CD4-positive, alpha-beta memory T cell (primary cell): ENCODE data around the gene ZNF423. TPM values are rescaled to one million over a fixed set of nuclear protein-coding genes. Genes with fewer than 3 reads are reported as not detected.

Experiments
- CTCF ChIA-PET: fragments of 350-600 bp; sonication (Branson Sonifier 250); formaldehyde crosslinking; loops from one replicate; lab custom pipeline; 2021; ENCODE audit warnings: inconsistent platforms; ENCODE audit not compliant: partially characterized antibody; lab: Charles Lee
- POLR2A ChIA-PET: fragments of 350-600 bp; sonication (Branson Sonifier 250); formaldehyde crosslinking; loops from one replicate; lab custom pipeline; 2021; ENCODE audit not compliant: partially characterized antibody; lab: Charles Lee
- DNase-seq, 5 donors: peaks; one replicate each; pipeline versions ENCODE4 v3.0.0 to v3.0.0-alpha.2; 2020 to 2022; ENCODE audit warnings: mixed read lengths in 1 of 5
- H3K27ac ChIP-seq: one replicate; pipeline ENCODE4 v1.7.0; 2013; ENCODE audit warnings: low read depth, low read length
- H3K27me3 ChIP-seq: 2 replicates; pipeline ENCODE4 v1.7.0; 2013; ENCODE audit warnings: mild to moderate bottlenecking, low read length, moderate library complexity; ENCODE audit not compliant: insufficient read depth
- H3K36me3 ChIP-seq: 2 replicates; pipeline ENCODE4 v1.7.0; 2013; ENCODE audit warnings: mild to moderate bottlenecking, low read length, moderate library complexity; ENCODE audit not compliant: insufficient read depth
- H3K4me1 ChIP-seq: 2 replicates; pipeline ENCODE4 v1.7.0; 2013; ENCODE audit warnings: mild to moderate bottlenecking, low read length, moderate library complexity; ENCODE audit not compliant: insufficient read depth
- H3K4me3 ChIP-seq, 2 donors: one replicate each; pipeline ENCODE4 v1.7.0; 2013; ENCODE audit warnings: low read length in 2 of 2, mild to moderate bottlenecking in 1 of 2
- H3K9me3 ChIP-seq, 2 donors: one replicate each; pipeline ENCODE4 v1.7.0; 2013; ENCODE audit warnings: low read length in 2 of 2, control low read depth in 1 of 2; ENCODE audit not compliant: control insufficient read depth in 1 of 2
- H3K27ac Mint-ChIP-seq, 7 donors: one replicate each; pipeline ENCODE4 v1.8.0; 2020 to 2021; ENCODE audit warnings: mixed read lengths in 7 of 7, mild to moderate bottlenecking in 6 of 7, inconsistent platforms in 3 of 7, moderate library complexity in 3 of 7
- H3K27me3 Mint-ChIP-seq, 2 donors: one replicate each; pipeline ENCODE4 v1.8.0; 2020 to 2021; ENCODE audit warnings: mixed read lengths in 2 of 2
- H3K36me3 Mint-ChIP-seq, 2 donors: one replicate each; pipeline ENCODE4 v1.8.0; 2020 to 2021; ENCODE audit warnings: mixed read lengths in 2 of 2, inconsistent platforms in 1 of 2, mild to moderate bottlenecking in 1 of 2
- H3K4me1 Mint-ChIP-seq, 4 donors: one replicate each; pipeline ENCODE4 v1.8.0; 2020 to 2021; ENCODE audit warnings: mixed read lengths in 4 of 4, mild to moderate bottlenecking in 1 of 4
- H3K4me3 Mint-ChIP-seq, 8 donors: one replicate each; pipeline ENCODE4 v1.8.0; 2020 to 2021; ENCODE audit warnings: mixed read lengths in 8 of 8, mild to moderate bottlenecking in 7 of 8, moderate library complexity in 6 of 8, inconsistent platforms in 3 of 8
- H3K9me3 Mint-ChIP-seq, 8 donors: one replicate each; pipeline ENCODE4 v1.8.0; 2020 to 2021; ENCODE audit warnings: mixed read lengths in 8 of 8, mild to moderate bottlenecking in 5 of 8, inconsistent platforms in 3 of 8, moderate library complexity in 1 of 8
- intact Hi-C: fragments of 100-400 bp; cut with micrococcal nuclease; formaldehyde crosslinking; loops from one replicate; pipeline ENCODE4 v1.15.1; 2023
- polyA plus RNA-seq, 2 donors: library from polyadenylated mRNA; unstranded; fragments of 300-500 nt; fragmentation: Illumina TruSeq; gene quantifications; one replicate each; pipeline ENCODE4 v1.2.3, GENCODE V29; 2021
- total RNA-seq, 2 experiments: library from RNA; stranded (reverse); gene quantifications; one replicate each; pipeline ENCODE4 v1.2.3, GENCODE V29; 2021

ZNF423 gene
- total and polyA plus RNA-seq, 4 experiments from 2014 or later = not detected

GRCh38 chr16:49599704-49600103, 256.2 kb downstream of the ZNF423 start:
- no peaks in the 10 kb centered on the region for H3K9me3 Mint-ChIP-seq
- intact Hi-C loops = no loop called here
- no peaks in the 10 kb centered on the region for H3K9me3 ChIP-seq
- H3K4me1 ChIP-seq = no peaks in the 10 kb centered on the region
- H3K27me3 ChIP-seq = peaks cover 3% of the 10 kb centered on the region
- no peak for DNase-seq
- no peak overlapping the region for H3K27ac ChIP-seq
- no peak overlapping the region for H3K4me3 ChIP-seq
- ChIA-PET CTCF (no interaction called here), POLR2A (no interaction called here)
- no peaks in the 10 kb centered on the region for H3K4me1 Mint-ChIP-seq
- H3K36me3 Mint-ChIP-seq = no peaks in the 10 kb centered on the region
- no peaks in the 10 kb centered on the region for H3K36me3 ChIP-seq
- H3K27me3 Mint-ChIP-seq = peaks cover 0 to 15% of the 10 kb centered on the region in 2 donors
- H3K4me3 Mint-ChIP-seq = no peak overlapping the region
- H3K27ac Mint-ChIP-seq = no peak overlapping the region

DNA sequence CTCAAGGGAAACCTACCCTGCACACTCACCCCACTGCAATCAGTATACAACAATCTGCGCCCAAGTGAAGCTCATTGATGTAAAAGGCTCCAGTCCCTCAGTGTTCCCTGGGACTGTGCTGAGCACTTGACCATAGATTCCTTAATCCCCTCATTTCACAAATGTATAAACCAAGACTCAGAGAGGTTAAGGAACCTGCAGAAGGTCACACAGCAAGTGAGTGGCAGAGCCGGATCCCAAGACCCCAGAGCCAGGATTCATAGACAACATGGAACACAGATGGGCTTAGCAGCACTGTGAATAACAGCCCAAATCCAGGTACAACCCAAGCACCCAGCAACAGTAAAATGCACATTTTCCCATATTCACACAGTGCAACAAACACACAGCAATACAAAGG, 256.6 kb downstream of the ZNF423 start:
- Histone ChIP-seq H3K4me1 (no peaks in the 10 kb centered on the region), H3K4me3 (no peak overlapping the region), H3K27me3 (peaks cover 3% of the 10 kb centered on the region), H3K36me3 (no peaks in the 10 kb centered on the region), H3K27ac (no peak overlapping the region), H3K9me3 (no peaks in the 10 kb centered on the region)
- H3K27me3 Mint-ChIP-seq = peaks cover 3 to 18% of the 10 kb centered on the region in 2 donors
- no peak overlapping the region for H3K4me3 Mint-ChIP-seq
- H3K36me3 Mint-ChIP-seq = no peaks in the 10 kb centered on the region
- ChIA-PET CTCF (no interaction called here), POLR2A (no interaction called here)
- H3K4me1 Mint-ChIP-seq = no peaks in the 10 kb centered on the region
- H3K9me3 Mint-ChIP-seq = no peaks in the 10 kb centered on the region
- intact Hi-C loops = no loop called here
- DNase-seq = no peak
- H3K27ac Mint-ChIP-seq = no peak overlapping the region

- no peak overlapping the region for H3K27ac ChIP-seq
- no peaks in the 10 kb centered on the region for H3K27me3 ChIP-seq
- Mint-ChIP-seq H3K27me3 (peaks cover 5 to 18% of the 10 kb centered on the region in 2 donors), H3K36me3 (no peaks in the 10 kb centered on the region), H3K9me3 (no peaks in the 10 kb centered on the region), H3K27ac (no peak overlapping the region), H3K4me1 (no peaks in the 10 kb centered on the region), H3K4me3 (no peak overlapping the region)
- POLR2A ChIA-PET = no interaction called here
- no peaks in the 10 kb centered on the region for H3K4me1 ChIP-seq
- intact Hi-C loops = no loop called here
- no peaks in the 10 kb centered on the region for H3K36me3 ChIP-seq
- no peaks in the 10 kb centered on the region for H3K9me3 ChIP-seq
- DNase-seq = no peak
- CTCF ChIA-PET = no interaction called here
- no peak overlapping the region for H3K4me3 ChIP-seq
Observed at GRCh38 chr16:49598383-49599170, 257.3 kb downstream of the ZNF423 start.

DNA sequence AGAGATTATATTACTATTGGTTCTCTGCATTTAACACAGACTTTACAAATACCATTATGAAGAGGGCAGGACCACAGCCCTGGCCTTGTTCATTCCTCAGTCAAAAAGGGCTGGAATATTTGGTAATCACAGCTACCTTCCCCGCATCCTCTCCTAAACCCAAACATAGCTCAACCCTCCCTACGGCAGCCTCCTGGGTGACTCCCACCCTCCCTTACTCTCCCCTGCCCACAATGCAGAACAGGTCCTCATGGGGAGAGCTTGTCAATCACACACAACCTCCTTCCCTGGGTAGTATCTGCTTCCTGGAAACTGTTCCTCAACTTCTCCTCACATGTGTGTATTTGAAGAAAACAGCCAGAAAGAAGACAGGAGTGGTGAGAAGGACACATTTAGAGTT, 258.1 kb downstream of the ZNF423 start:
- Histone ChIP-seq H3K4me3 (no peak overlapping the region), H3K27me3 (no peaks in the 10 kb centered on the region), H3K4me1 (no peaks in the 10 kb centered on the region), H3K27ac (no peak overlapping the region), H3K36me3 (no peaks in the 10 kb centered on the region), H3K9me3 (no peaks in the 10 kb centered on the region)
- Mint-ChIP-seq H3K4me1 (peaks cover 0 to 2% (median 1%) of the 10 kb centered on the region in 4 donors), H3K9me3 (no peaks in the 10 kb centered on the region), H3K36me3 (no peaks in the 10 kb centered on the region), H3K27me3 (peaks cover 5 to 21% of the 10 kb centered on the region in 2 donors), H3K4me3 (no peak overlapping the region), H3K27ac (no peak overlapping the region)
- no peak for DNase-seq
- intact Hi-C loops = no loop called here
- ChIA-PET CTCF (no interaction called here), POLR2A (no interaction called here)

DNA sequence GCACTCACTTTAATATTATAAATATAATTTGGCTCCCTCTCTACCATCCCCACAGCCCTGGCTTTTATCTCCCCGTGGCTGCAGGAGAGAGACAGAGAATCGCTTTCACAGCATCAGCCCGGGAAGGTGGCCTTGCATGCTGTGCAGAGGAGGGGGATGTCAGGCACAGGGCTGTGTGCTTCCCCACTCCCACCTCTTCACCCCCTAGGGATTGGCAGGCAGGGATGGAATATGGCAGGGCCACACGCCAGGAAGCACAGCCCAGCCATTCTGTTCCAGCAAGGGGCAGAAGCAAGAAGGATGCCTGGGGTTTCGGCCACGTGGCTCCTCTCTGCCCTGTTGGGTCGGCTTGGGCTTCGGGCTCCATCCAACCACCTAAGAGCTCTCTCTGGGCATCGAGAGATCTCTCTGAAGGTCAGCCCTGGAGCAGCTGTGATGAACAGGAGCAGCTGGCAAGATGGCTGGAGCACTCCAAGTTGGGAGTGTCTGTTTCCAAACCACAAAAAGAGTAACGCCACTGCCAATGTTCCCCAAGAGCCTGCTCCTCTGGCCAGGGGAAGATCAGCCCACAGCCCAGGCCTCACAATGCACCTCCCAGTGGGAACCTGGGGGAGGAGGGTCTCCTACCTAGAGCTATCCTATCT, 259.1 kb downstream of the ZNF423 start:
- H3K36me3 Mint-ChIP-seq = no peaks in the 10 kb centered on the region
- Histone ChIP-seq H3K4me3 (no peak overlapping the region), H3K4me1 (no peaks in the 10 kb centered on the region), H3K36me3 (no peaks in the 10 kb centered on the region), H3K27me3 (no peaks in the 10 kb centered on the region), H3K27ac (no peak overlapping the region), H3K9me3 (no peaks in the 10 kb centered on the region)
- peaks cover 0 to 4% (median 1%) of the 10 kb centered on the region in 4 donors for H3K4me1 Mint-ChIP-seq
- no peak for DNase-seq
- ChIA-PET CTCF (interaction anchor here (0.8 to 1.3 kb wide), 2 partner anchors 185 to 189 kb away, joined by 3 to 5 read pairs; no protein-coding TSS in a partner anchor), POLR2A (no interaction called here)
- H3K27me3 Mint-ChIP-seq = peaks cover 5 to 21% of the 10 kb centered on the region in 2 donors
- no peak overlapping the region for H3K4me3 Mint-ChIP-seq
- intact Hi-C loops = no loop called here
- H3K9me3 Mint-ChIP-seq = no peaks in the 10 kb centered on the region
- no peak overlapping the region for H3K27ac Mint-ChIP-seq

DNA sequence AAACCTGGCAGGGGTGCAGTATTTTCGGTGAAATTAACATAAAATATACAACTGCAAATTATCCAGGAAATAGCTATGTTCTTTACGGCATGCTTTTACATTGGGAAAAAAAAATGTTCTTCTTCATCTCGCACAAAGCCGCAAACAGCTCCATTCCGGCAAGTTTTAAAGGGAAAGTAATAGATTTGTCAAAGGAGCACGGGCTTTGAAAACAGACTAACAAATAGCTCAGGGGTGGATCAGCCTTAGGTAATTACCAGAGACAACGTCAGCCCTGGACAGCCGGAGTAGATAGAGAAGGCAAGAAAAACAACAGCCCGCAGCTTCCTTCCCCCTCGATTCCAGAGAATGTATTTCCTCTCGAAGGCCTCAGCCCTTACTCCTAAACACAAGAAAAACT, 259.8 kb downstream of the ZNF423 start:
- no peaks in the 10 kb centered on the region for H3K9me3 Mint-ChIP-seq
- no peaks in the 10 kb centered on the region for H3K36me3 Mint-ChIP-seq
- peaks cover 0 to 4% (median 1%) of the 10 kb centered on the region in 4 donors for H3K4me1 Mint-ChIP-seq
- Histone ChIP-seq H3K4me3 (no peak overlapping the region), H3K27me3 (no peaks in the 10 kb centered on the region), H3K27ac (no peak overlapping the region), H3K36me3 (no peaks in the 10 kb centered on the region), H3K4me1 (no peaks in the 10 kb centered on the region), H3K9me3 (no peaks in the 10 kb centered on the region)
- no peak for DNase-seq
- CTCF ChIA-PET = interaction anchor here (0.8 to 1.3 kb wide), 2 partner anchors 184 to 188 kb away, joined by 3 to 5 read pairs; no protein-coding TSS in a partner anchor
- intact Hi-C loops = no loop called here
- POLR2A ChIA-PET = no interaction called here
- H3K4me3 Mint-ChIP-seq = no peak overlapping the region
- H3K27ac Mint-ChIP-seq = no peak overlapping the region
- peaks cover 5 to 21% of the 10 kb centered on the region in 2 donors for H3K27me3 Mint-ChIP-seq

DNA sequence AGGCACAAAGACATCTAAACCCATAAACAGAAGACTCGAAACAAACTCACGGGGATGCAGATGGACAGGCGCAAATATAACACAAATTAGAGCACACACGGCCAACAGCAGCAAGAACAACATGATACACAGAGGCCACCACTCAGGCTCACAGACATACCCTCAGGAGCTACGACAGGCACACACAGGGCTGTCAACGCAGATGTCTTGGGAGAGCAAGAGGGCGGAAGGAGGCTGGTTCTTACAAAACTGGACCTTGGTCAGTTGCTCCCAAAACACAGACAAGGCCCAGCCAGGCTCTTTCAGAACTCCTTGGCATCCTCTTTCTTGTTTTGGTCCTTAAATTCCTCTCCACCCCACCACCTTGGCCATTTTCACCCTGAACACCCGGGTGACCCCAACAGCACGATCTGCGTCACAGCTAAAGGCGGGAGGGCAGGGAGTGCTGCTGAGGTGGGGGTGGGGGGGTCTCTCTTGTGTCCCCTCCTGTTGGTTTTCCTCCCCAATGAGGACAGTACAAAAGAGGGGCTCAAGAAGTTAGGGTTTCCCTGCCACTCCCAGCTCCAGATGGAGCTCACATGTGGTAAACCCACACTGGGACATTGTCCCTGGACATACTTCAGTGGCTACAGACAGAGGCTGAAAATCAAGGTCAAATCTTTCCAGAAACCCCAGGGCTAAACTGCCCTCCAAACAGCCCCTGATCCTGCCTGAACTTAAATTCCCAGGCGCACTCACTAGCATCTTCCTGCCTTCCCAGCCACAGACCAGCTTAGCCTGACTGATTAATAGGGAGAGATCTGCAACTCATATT, 261.0 kb downstream of the ZNF423 start:
- intact Hi-C loops = no loop called here
- Mint-ChIP-seq H3K9me3 (no peaks in the 10 kb centered on the region), H3K4me1 (peaks cover 0 to 4% (median 1%) of the 10 kb centered on the region in 4 donors), H3K4me3 (no peak overlapping the region), H3K36me3 (no peaks in the 10 kb centered on the region), H3K27me3 (peaks cover 5 to 21% of the 10 kb centered on the region in 2 donors), H3K27ac (no peak overlapping the region)
- DNase-seq = no peak
- ChIA-PET POLR2A (no interaction called here), CTCF (interaction anchor here (1.3 kb wide), 1 partner anchor 10 kb away, joined by 3 read pairs; no protein-coding TSS in a partner anchor)
- Histone ChIP-seq H3K27ac (no peak overlapping the region), H3K36me3 (no peaks in the 10 kb centered on the region), H3K9me3 (no peaks in the 10 kb centered on the region), H3K4me1 (no peaks in the 10 kb centered on the region), H3K27me3 (no peaks in the 10 kb centered on the region), H3K4me3 (no peak overlapping the region)
